RWPE1 (cell line): ENCODE data around the gene FAM20B.

ENCODE experiments used
- CTCF ChIA-PET: fragments of 350-600 bp; sonication (Branson Sonifier 250); formaldehyde crosslinking; extraction: SDS; loops from one replicate; lab custom pipeline; 2021; lab: Yijun Ruan, JAX
- POLR2A ChIA-PET: fragments of 400-600 bp; formaldehyde crosslinking; extraction: SDS; loops from one replicate; lab custom pipeline; 2020; ENCODE audit warnings: antibody characterized with exemption; ENCODE audit not compliant: low non-redundant PET; lab: Yijun Ruan, JAX
- DNase-seq: peaks from one replicate; pipeline ENCODE4 v3.0.0; 2012; ENCODE audit warnings: low spot score
- H3K27ac ChIP-seq: fragments of 450-650 bp; 2 replicates; pipeline ENCODE4 v1.5.1; 2017
- TF ChIP-seq, protein P1 (sequence below): fragments of 450-650 bp; conservative IDR thresholded peaks from 2 replicates; pipeline ENCODE4 v1.5.1; 2017; ENCODE audit warnings: low read depth, mild to moderate bottlenecking

Gene FAM20B

DNA sequence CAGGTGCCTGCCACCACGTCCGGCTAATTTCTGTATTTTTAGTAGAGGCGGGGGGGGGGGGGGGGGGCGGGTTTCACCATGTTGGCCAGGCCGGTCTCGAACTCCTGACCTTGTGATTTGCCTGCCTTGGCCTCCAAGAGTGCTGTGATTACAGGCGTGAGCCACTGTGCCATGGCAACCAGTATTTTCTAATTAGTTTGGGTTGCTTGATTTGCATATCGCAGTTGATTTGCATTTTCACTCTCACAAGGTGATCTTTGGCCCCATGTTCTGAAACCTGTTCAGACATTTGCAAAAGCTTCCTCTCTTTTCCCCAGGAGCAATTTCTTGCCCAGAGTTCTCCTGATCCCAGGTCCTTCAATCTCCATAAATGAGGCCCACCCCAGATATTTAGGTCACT is 57.8 kb downstream of the FAM20B start:
- peak overlapping the region; percentile 86; the same call in 1 of the 2 replicates for H3K27ac ChIP-seq
- DNase-seq, result no peak
- ChIA-PET CTCF (interaction anchor here (0.6 to 0.7 kb wide), 2 partner anchors 19 to 22 kb away, joined by 3 to 4 read pairs; no protein-coding TSS in a partner anchor), POLR2A (interaction anchor here (0.6 to 0.7 kb wide), 2 partner anchors 32 to 264 kb away, joined by 3 read pairs; no protein-coding TSS in a partner anchor)
- TF ChIP-seq, protein P1, sequence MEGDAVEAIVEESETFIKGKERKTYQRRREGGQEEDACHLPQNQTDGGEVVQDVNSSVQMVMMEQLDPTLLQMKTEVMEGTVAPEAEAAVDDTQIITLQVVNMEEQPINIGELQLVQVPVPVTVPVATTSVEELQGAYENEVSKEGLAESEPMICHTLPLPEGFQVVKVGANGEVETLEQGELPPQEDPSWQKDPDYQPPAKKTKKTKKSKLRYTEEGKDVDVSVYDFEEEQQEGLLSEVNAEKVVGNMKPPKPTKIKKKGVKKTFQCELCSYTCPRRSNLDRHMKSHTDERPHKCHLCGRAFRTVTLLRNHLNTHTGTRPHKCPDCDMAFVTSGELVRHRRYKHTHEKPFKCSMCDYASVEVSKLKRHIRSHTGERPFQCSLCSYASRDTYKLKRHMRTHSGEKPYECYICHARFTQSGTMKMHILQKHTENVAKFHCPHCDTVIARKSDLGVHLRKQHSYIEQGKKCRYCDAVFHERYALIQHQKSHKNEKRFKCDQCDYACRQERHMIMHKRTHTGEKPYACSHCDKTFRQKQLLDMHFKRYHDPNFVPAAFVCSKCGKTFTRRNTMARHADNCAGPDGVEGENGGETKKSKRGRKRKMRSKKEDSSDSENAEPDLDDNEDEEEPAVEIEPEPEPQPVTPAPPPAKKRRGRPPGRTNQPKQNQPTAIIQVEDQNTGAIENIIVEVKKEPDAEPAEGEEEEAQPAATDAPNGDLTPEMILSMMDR, result no peak

DNA sequence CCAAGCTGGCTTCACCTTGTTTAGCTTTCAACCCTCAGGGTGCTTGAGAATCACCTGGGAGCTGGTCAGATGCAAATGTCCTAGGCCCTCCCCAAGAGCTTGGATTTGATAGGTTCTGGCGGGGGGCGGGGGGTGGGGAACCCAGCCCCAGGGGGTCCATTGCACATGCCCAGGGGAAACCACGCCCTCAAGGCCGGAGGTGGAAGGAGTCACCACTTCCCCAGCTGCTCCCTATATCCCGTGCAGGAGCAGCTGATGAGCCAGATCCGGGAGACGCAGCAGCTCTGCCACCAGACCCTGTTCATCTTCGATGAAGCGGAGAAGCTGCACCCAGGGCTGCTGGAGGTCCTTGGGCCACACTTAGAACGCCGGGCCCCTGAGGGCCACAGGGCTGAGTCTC is 62.0 kb downstream of the FAM20B start:
- CTCF ChIA-PET, result interaction anchor here (0.6 kb wide), 1 partner anchor 14 kb away, joined by 3 read pairs; no protein-coding TSS in a partner anchor
- POLR2A ChIA-PET, result no interaction called here
- H3K27ac ChIP-seq, result peak overlapping the region; percentile 38
- TF ChIP-seq, protein P1, result no peak
- no peak for DNase-seq

DNA sequence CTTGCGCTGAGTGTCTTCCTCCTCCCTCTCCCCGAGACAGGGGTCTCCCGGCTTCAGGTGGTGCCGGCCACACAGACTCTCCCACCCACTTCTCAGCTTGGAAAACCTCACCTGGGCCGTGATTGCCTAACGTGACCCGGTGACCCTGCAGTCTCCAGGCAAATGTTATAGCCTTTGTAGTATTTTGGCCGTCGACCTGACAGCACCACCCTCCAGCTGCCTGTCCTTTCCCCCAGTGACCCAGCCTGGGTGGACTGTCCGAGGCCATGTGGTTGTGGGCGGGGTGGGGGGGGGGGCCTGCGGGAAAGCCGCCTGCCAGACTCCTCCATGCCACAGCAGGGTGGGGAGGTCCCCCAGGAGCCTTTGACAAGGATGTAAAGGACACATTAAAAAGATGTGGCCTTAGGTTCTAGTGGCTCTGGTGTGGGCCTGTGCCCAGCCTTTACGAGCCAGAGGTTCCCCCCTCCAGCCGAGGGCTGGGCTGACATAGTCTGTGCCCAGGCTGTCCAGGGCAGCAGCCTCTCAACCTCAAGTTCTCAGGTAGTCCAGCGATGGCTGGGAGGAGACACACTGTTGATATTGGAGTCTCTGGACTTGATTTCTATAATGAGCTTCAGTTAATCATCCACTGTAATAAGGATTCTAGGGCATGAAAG is 64.3 kb downstream of the FAM20B start:
- ChIA-PET CTCF (interaction anchor here (0.5 to 0.6 kb wide), 2 partner anchors 11 to 228 kb away, joined by 3 read pairs; no protein-coding TSS in a partner anchor), POLR2A (no interaction called here)
- no peak for DNase-seq
- TF ChIP-seq, protein P1, result no peak
- peak overlapping the region; percentile 78 for H3K27ac ChIP-seq

DNA sequence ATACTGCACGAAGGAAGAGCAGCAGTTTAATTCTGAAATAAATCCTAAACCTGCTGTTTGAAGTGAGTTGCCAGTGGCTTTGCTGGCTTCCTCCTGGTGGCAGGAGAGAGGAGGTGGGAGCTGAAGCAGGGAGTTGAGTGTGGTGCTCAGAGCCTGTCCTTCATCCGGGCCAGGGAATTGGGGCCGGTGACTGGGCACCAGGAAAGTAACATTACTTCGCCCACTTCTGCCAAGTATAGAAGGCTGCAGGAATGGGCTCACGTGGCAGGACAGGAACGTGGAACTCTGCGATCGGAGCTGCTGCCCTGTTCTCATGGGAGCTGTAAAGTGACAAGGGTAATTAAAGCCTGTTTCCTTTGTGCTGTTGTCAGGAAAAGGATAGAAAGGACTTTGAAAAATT is 64.8 kb downstream of the FAM20B start:
- ChIA-PET CTCF (interaction anchor here (0.5 to 0.6 kb wide), 3 partner anchors 12 to 227 kb away, joined by 3 read pairs; no protein-coding TSS in a partner anchor), POLR2A (no interaction called here)
- peak overlapping the region; percentile 78 for H3K27ac ChIP-seq
- TF ChIP-seq, protein P1, result no peak
- no peak for DNase-seq

DNA sequence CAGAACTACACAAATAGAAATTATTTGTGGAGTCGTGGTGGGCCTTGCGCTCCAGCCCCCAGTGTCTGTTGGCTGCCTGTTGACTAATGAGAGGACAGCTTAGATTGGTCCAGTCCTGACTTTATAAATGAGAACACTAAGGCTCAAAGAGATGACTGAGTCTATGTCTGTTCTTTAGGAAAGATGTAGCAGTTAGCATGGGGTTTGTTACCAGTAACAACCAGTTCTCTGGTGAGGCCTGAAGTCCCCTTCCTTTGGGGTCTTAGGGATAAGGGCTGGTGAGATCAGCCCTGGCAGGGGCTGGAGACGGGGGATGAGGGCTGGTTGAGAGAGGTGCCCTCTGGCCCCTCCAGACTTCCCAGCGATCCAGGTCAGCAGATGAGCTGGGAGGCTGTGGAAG is 65.2 kb downstream of the FAM20B start:
- ChIA-PET POLR2A (no interaction called here), CTCF (interaction anchor here (0.5 kb wide), 1 partner anchor 128 kb away, joined by 3 read pairs; no protein-coding TSS in a partner anchor)
- TF ChIP-seq, protein P1, result no peak
- no peak for DNase-seq
- H3K27ac ChIP-seq, result peak overlapping the region; percentile 78

DNA sequence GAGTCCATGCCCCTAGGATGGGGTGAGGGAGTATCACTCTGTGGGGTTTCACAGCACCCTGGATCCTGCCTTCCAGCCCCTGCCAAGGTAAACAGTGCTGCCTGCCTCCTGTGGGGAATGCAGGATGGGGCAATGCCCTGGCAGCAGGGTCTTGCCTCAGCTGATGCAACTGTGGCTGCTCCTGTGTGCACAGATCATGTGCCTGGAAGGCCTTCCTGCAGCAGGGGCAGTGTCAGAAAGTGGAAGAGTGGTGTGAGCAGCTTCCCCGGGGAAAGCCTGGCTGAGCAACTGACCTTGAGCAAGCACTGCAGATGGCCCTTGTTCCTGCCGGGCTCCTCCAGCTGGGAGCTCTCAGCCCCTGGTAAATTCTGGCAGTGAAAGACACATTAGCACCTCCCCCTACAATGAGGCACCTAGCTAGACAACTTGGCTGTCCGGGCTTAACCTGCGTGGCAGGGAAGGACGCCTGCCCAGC is 66.0 kb downstream of the FAM20B start:
- POLR2A ChIA-PET, result interaction anchor here (0.6 kb wide), 1 partner anchor 275 kb away, joined by 7 read pairs; no protein-coding TSS in a partner anchor
- no peak for DNase-seq
- TF ChIP-seq, protein P1, result no peak
- peak overlapping the region; percentile 78 for H3K27ac ChIP-seq
- CTCF ChIA-PET, result no interaction called here
